HG03196 (cell line): ENCODE data around the gene OR2Y1.
"Not testable (repeated sequence)": the region's sequence is repeated elsewhere in the genome, so short reads cannot be mapped to it uniquely, and the experiment has no call there.

Experiments
- ATAC-seq: cut with Tn5 transposase; IDR thresholded peaks from one replicate; pipeline ENCODE4 v1.9.1; 2021; ENCODE audit not compliant: unreplicated experiment

The OR2Y1 gene

GRCh38 chr5:180740953-180741352 is 1.1 kb upstream of the OR2Y1 start:
- not testable (repeated sequence) for ATAC-seq

GRCh38 chr5:180739271-180739670 is 587 bp downstream of the OR2Y1 start:
- no peak for ATAC-seq

- ATAC-seq, result no peak
Measured at GRCh38 chr5:180736536-180736935, 3.3 kb downstream of the OR2Y1 start.

GRCh38 chr5:180724944-180725343 is 14.9 kb downstream of the OR2Y1 start:
- ATAC-seq, result no peak

GRCh38 chr5:180723936-180724335 is 15.9 kb downstream of the OR2Y1 start:
- no peak for ATAC-seq

GRCh38 chr5:180720486-180720885 is 19.4 kb downstream of the OR2Y1 start:
- ATAC-seq, result no peak

GRCh38 chr5:180719781-180720180 is 20.1 kb downstream of the OR2Y1 start:
- ATAC-seq, result no peak

- ATAC-seq, result no peak
Measured at GRCh38 chr5:180718810-180719453, 20.9 kb downstream of the OR2Y1 start.

GRCh38 chr5:180717989-180718388 is 21.9 kb downstream of the OR2Y1 start:
- peak; percentile 58 for ATAC-seq

GRCh38 chr5:180704362-180704761 is 35.5 kb downstream of the OR2Y1 start:
- ATAC-seq, result no peak

GRCh38 chr5:180703912-180704311 is 35.9 kb downstream of the OR2Y1 start:
- no peak for ATAC-seq

- not testable (repeated sequence) for ATAC-seq
Measured at GRCh38 chr5:180703371-180703770, 36.5 kb downstream of the OR2Y1 start.

- ATAC-seq, result not testable (repeated sequence)
Measured at GRCh38 chr5:180700440-180700839, 39.4 kb downstream of the OR2Y1 start.

GRCh38 chr5:180699042-180699441 is 40.8 kb downstream of the OR2Y1 start:
- ATAC-seq, result no peak

- ATAC-seq, result no peak
Measured at GRCh38 chr5:180696116-180696515, 43.7 kb downstream of the OR2Y1 start.

GRCh38 chr5:180692429-180692828 is 47.4 kb downstream of the OR2Y1 start:
- ATAC-seq, result no peak

GRCh38 chr5:180691046-180691445 is 48.8 kb downstream of the OR2Y1 start:
- no peak for ATAC-seq

GRCh38 chr5:180690562-180690961 is 49.3 kb downstream of the OR2Y1 start:
- ATAC-seq, result no peak

GRCh38 chr5:180689775-180690174 is 50.1 kb downstream of the OR2Y1 start:
- no peak for ATAC-seq
